Activated CD4-positive, CD25-positive, alpha-beta regulatory T cell treated with anti-CD3 and anti-CD28 coated beads, Interleukin-2, amount 50 U/mL, for 24 hours (primary cell): ENCODE measurements around the gene NR3C2.
"Not testable (repeated sequence)": the region's sequence is repeated elsewhere in the genome, so short reads cannot be mapped to it uniquely, and the experiment has no call there.

Experiments
- ATAC-seq, 2 donors: fragments of 150-1000 bp; cut with Tn5 transposase; one replicate each; pipeline ENCODE4 v1.10.0; 2021; ENCODE audit warnings: mild to moderate bottlenecking in 1 of 2, moderate library complexity in 1 of 2

Gene NR3C2

DNA sequence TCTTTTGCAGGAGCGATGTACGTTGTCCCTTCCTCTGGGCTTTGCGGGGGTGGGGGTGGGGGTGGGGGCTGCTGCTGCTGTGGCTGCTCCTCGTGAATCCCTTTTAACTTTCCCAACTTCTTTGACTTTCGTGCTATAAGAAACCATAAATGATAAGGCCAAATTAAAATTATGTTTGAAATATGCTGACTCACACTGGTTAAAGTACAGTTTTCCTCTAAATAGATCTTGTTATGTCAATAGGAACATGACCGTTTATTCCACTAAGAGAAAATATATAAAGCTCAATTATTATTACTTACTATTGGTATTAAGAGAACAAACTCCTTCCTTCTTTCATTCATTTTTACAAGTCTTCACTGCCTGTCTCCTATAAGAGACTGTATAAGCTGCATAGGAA is 287.4 kb downstream of the NR3C2 start:
- no peak for ATAC-seq

DNA sequence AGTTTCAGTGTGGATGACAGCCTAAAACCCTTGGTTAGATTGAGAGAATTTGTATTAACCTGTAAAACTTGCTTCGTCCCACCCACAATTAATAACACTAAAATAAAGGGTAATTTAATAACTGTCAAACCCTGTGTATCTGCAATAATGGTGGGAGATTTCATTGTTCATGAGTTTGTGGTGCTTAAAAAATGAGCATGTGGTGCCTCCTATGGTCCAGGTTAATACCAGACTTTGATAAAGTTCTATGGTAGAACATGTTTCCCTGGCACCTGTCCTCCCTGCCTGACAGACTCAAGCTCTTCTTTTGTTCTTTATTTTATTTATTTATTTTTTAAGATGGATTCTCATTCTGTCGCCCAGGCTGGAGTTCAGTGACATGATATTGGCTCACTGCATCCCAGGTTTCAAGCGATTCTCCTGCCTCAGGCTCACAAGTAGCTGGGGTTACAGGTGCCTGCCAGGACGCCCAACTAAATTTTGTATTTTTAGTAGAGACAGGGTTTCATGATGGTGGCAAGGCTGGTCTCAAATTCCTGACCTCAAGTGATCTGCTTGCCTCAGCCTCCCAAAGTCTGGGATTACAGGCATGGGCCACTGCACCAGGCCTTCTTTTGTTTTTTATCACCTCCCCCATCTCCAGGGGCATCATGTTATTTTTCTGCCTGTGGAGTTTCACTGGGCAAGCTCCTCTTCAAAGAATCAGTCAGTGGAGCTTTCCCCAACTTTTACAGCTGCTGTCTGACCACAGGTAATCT is 289.2 kb downstream of the NR3C2 start:
- ATAC-seq = no peak

DNA sequence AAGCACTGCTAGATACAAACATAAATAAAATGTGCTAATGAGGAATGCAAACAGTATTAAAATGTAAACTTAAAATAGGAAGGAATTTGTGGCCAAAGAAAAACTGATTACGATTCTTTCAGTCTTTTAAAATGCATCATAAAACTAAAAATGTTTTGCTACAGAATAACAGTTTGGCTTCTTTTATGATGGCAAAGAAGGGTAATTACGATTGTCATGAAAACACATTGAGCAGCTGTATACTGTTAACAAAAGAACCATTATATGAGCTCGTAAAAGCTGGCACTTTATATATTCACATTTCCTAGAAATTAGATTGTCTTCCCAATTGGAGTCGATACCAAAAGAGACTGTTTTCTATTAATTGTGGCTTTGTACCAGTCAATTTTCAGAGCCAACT is 290.4 kb downstream of the NR3C2 start:
- no peak for ATAC-seq

DNA sequence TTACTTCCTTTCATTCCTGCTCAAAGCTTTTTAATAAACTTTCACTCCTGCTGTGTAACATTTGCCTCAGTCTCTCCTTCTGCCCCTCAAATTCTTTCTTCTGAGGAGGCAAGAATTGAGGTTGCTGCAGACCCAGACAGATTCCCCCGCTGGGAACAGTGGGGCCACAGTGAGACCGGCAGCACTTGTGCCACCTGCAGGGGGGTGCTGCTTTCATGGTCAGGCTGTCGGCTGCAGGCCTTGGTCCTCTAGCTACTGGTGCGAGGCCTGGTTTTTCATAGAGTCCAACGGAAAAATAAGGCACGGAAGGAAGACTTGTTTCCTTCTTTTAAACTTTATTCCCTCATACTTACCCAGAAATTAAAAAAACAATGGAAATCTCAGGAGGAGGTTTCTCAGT is 296.7 kb downstream of the NR3C2 start:
- ATAC-seq = no peak

DNA sequence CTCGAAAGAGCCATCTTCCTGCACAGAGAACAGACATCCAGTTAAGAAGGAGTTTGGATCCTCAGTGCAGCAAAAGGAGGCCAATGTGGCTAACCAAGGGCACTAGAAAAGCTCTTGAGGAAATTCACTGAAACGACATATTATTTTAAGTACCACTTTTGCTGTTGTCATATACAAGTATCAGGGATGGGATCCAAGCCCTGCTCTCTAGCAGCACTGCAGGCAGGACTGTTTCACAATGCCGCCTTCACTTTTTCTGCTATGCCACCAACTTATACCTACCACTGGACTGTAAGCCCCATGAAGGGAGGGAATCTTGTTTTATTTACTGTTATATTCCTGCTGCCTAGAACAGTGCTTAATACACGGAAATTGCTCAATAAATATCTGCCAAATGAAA is 299.0 kb downstream of the NR3C2 start:
- ATAC-seq = no peak

DNA sequence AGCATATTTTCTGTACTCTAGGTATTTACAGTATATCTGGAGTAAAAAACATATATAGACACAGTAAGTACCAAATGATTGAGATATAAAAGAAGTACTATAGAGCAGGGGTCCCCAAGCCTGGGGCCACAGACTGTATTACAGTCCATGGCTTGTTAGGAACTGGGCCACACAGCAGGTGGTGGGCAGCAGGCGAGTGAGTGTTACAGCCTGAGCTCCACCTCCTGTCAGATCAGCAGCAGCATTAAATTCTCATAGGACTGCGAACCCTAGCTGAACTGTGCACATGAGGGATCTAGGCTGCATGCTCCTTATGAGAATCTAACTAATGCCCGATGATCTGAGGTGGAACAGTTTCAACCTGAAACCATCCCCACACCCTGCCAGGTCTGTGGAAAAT is 300.7 kb downstream of the NR3C2 start:
- ATAC-seq = no peak

DNA sequence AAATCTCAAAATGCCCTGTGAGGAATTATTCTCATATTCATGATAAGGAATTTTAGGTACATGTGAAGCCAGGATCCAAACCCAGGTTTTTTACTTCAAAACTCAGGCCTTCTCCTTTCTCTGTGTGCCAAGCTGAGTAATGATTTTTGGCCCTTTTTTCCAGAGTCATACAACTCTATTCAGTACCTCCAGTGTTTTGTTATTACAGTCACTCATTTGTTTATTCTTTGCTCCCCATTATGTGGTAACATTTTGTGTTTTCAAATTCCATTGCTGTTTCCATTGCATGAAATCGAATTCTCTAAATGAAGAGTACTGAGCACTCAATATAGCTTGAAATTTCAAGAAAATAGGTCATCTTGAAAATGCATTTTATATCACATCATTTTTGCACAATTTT is 315.4 kb downstream of the NR3C2 start:
- no peak for ATAC-seq

DNA sequence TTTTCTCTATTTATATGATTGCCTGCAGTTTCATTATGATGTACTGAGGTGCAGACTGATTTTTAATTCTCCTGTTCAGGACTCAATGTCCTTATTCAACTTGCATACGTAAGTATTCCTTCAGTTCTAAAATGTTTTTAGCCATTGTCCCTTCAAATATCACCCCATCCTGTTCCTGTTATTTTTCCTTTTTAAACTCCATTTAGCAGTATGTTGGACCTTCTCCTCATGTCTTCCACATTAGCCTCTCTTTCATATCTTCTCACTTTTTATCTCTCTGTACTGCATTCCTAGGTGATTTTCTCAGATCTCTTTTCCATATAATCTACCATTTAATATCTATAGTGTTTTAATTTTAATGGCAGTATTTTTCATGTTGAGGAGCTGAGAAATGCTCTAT is 317.7 kb downstream of the NR3C2 start:
- ATAC-seq = no peak

DNA sequence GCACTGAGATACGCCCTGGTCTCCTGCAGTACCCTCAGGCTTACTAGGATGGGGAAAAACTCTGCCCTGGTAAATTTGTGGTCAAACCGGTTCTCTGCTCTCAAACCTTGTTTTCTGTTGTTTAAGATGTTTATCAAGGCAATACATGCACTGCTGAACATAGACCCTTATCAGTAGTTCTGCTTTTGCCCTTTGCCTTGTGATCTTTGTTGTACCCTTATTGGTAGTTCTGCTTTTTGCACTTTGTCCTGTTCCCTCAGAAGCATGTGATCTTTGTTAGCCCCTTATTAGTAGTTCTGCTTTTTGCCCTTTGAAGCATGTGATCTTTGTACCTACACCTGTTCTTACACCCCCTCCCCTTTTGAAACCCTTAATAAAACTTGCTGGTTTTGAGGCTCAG is 319.1 kb downstream of the NR3C2 start:
- ATAC-seq = not testable (repeated sequence)

DNA sequence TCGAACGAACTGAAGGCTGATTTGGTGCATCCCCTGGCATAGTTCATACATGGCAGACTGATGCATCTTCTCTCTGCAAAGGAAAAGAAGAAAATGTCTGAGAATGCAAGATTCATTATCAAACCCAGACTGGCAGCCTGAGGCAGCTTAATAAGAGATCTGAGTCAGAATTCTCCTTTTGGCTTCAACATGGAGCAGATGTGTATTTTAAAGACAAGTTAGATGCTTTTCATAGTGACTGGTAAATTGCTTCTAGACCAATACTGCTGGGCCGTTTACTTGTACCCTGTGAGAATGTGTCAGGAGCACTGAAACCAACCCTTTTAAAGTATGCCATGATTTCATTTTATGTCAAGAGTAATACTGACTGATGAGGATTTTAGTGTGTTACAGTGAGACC is 322.0 kb downstream of the NR3C2 start:
- no peak for ATAC-seq

DNA sequence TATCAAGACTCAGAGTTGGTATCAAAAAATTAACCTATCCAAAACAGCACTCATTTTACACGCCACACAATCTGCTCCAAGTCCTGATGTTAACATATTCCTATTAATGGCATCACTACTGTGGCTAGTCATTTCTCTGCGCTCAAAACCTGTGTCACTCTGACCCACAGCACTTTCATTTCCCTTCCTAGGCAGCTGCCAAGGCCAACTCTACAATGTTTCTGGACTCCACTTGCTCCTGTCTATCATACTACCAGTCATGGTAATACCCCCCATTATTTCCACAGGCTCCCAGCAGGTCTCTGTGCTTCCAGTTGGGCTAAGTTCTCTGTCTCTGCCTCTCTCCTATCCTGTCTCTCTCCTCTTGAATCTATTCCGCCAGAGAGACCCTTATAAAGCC is 323.6 kb downstream of the NR3C2 start:
- ATAC-seq = no peak

DNA sequence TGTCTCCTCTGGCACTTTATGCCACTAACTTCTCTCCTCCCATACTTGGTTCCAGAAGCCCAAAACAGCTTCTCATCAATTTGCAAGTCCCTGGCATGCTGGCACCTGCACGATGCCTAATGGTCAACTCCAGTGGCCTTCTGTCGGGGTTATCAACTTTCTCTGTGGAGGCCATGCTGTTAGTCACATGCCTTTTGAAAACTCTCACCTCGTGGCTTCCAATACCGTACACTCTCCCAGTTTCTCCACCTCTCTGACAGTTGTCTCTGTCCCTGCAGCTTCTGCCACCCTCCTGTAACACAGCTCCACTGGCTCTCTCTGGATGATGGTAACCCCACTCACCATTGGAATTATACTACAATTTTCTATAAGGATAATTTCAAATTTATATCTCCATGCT is 324.0 kb downstream of the NR3C2 start:
- no peak for ATAC-seq

DNA sequence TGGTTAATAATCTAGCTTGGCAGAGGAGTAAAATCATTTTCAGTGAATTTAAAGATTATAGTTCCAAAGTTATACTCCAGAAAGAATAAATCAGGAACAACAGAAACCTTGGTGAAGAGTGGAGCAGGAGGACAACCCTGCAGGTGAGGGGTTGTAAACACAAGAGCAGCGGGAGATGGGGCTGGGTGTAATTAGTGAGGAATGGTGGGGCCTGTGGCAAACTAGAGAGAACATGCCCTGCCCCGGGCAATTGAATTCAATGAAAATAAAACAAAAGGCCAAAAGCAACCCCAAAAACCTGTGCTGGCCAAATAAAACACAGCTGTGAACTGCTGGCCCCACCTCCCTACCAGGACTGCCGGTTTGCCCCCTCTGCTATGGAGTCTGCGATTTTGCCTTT is 325.2 kb downstream of the NR3C2 start:
- no peak for ATAC-seq

DNA sequence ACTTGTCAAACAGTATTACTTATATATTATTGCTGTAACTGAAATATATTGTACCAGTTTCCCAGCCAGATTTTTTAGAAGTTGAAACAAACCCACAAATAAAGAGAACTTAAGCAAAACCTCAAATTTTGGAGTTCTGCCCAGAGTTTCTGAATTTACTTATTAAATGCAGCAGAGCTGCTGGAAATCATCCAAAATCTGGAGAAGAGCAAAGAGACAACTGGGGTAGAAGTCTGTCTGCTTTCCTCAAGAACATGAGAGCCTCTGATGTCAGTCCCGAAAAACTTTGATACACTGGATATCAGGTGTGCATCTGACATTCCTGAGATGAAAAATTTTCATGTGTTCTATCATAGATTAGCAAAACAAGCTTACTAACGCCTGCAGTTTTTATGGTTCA is 325.9 kb downstream of the NR3C2 start:
- ATAC-seq = no peak

DNA sequence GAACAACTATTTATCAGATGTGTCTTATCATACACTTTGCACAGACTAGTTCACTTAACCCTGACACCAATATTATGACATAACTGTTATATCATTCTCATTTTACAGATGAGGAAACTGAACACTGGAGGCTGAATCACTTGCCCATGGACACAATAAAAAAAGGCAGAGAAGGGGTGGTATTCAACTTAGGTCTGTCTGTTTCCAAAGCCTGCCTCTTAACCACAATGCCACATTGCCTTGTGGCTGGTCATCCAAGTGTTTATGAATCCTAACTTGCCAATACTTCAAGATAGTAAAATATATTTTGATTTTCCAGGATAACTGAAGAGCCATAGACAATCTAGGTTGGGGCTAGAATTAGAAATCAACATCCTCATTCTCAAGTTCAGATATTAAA is 327.8 kb downstream of the NR3C2 start:
- no peak for ATAC-seq

DNA sequence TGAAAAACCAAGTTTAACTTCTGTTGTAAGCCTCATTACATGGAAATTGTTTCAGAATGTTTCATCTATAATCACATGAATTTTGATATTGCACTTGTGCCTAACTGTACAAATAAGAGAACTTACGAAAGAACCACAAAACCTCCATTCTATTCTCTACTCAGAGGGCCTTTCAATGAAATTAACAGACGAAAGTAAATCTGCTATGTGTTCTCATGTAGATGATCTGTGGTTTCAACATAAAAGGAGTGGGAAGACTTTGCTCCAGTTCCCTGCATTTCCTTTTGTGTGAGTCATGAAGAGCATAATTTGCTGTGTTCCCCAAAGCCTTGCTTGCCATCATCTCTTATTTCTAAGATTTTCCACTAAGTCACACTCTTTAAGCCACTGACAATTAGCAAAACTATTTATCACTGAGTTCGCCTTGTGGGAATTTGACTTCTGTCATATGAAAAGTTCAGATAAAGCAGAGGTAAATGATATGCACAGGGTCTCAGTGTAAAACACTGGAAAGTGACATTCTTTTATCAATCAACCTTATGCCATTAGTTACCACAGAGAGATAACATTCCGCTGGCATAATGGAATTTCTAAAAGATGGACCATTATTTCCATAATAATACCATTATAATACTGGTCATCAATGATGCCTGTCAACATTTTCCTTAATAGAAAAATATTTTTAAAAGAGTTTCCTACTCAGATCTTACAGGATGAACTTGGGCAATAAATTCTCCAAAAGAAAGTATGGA is 329.8 kb downstream of the NR3C2 start:
- ATAC-seq = peak; percentile 28 to 59

DNA sequence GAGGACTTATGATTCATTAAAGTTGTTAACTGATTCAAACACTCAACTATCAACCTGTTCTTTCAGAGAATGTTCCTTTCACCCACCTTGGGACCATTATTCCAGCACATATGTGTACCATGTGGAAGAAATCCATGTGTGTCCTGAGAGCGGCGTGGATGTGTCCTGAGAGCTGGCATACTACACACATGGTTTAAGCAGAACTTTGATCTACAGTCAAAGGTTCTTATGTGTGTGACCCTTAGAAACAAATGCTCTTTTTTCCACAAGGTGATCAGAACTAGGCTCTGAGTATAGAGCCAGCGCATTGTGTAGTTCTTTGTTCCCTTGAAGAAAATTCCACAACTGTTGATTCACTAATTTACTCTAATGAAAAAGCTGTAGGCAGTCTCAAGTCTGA is 332.0 kb downstream of the NR3C2 start:
- ATAC-seq = no peak

DNA sequence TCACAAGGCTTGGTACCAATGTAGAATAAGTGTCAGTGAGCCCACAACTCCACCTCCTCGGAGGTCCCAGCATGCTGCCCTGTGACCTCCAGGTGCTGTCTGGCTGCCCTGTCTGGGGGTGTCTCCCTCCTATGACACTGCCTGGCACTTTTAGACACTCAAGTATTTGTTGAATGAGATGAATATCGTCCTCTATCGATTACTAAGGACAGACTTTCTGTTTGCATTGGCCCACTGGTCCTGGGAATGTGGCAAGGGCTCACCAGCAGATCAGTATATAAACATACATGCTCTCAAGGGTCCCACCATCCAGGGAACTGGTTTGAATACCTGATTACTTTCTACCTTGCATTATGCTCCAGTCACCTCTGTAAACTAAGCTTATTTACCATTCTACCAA is 333.0 kb downstream of the NR3C2 start:
- no peak for ATAC-seq

DNA sequence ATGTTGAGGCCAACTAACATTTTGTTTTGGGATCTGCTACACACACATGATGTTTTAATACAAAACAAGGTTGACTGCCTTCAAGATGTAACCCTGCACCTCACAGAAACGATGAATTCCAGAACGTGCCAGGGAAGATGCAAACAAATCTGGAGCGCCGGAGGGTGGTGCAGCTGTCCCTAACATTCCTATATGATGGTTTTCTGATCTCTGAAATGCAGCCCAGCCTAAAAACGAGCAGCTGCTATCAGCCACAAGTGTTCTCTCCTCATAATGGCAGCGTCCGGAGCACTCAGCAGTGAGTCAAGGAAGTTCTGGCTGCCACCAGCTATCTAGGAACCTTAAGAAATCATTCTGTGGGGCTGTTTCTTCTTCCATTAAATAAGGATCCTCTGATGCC is 333.4 kb downstream of the NR3C2 start:
- ATAC-seq = no peak

DNA sequence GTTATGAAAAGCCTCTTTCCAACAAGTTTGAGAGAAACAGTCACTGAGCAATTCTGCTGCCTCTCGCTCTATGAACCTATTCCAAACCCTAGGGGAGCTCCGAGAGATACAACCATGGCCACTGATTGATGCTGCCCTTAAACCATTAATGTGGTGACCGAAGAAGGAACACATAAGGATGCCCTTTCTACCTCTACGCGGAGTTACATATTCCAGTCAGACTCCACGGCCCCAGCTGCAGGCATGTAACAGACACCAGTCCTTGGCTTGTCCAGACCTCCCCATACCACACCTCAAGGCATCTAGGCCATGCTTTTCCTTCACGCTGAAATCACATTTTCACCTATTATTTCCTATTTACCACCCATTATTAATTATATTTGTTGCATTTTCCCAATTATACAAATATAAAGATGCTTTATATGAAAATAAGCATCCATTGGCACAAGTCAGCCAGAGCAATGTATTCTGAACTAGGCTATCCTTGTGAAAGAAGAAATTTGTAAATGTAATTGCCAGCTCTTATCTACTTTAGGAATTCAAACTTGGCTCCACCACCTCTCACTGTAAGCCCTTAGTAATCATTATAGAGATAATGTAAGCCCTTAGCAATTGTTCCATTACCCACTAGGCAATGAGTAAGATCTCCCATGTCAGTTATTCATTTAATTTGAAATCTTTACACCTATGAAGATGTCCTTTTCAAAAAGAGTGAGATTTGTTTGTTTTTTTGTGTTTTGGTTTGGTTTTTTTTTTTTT is 338.4 kb downstream of the NR3C2 start:
- no peak for ATAC-seq

DNA sequence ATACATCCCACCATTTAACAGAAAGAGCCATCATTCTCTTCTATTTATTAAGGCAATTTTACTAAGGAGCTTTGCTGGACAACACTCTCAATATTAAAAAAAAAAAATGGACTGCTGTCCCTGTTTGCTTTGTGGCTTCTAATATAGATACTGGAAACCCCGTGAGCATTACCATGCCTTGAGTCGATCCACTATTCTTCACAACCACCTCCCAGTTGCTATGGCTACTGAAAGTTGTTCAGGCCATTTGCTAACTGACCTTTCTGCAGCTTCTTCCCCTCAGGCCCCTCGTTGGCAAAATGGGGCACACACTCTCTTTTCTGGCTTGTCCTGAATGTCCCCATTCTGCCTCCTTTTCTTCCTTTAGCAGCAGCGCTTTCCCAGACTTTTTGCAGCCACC is 340.4 kb downstream of the NR3C2 start:
- ATAC-seq = no peak

DNA sequence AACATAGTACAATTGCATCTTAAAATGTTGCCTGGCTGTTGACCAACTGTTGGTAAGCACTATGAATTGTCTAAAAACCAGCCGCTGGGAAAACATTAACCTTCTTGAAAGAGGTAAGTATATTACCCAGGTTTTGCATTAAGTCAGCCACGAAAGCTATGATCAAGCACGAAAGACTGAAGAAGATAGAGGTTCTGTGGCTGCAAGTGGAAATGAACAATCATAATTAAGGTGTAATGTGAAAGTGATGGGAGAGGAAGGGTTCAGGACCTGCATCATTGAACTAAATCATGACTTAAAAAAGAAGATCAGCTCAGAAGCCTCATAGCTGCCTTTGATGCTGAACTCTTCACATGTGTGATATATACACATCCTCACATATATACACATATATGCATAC is 341.0 kb downstream of the NR3C2 start:
- ATAC-seq = no peak

DNA sequence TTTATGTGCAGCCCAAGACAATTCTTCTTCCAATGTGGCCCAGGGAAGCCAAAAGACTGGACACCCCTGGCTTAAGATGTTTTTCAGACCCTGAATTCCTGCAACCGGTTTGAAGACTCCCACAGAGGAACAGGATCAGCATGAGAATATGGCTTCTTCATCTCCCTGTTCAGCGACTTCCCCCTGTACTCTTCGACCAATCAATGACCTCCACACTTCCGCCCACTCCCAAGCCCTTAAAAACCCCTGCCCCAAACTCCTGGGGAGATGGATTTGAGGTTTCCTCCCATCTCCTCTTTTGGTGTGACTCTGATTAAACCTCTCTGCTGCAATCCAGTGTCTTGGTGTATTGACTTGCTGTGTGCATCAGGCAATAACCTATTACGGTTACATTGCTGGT is 344.4 kb downstream of the NR3C2 start:
- ATAC-seq = no peak

DNA sequence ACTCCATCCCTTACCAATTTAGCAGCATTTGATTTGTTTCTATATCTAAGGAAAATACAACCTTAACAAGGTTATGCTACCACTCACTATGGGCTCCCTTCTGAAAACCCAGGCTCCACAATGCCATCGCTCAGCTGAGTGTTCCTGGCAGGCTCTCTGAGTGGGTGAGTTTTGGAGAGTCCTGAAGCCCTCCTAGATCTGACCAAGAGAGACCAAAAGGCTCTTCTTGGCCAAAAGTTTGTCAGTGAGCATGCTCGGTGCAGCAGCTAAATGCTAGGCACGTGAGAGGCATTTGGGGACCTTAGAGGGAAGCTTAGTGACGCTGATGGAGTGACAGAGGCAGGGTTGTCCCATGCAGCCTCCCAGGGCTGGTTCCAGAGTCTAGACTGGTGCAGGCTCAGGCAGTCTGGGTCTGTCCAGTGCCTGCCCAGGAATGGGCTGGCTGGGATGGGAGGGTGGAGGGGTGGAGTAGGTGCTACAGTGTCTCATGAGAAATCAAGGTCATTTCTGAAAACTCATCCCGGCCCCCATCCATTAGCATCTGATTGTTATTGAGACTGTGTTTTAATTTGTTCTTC is 346.8 kb downstream of the NR3C2 start:
- no peak for ATAC-seq
